Measurements from ENCODE around the gene RBP7. TPM values are rescaled to one million over a fixed set of nuclear protein-coding genes. Genes with fewer than 3 reads are reported as not detected.

The RBP7 gene
- total and polyA plus RNA-seq, 4 donors, result 1.2 to 11.8 (median 4.8) TPM

GRCh38 chr1:10025354-10025753, 28.3 kb downstream of the RBP7 start:
- H3K9me3 ChIP-seq (ENCODE audit: control insufficient read depth in 4 of 4, low read length in 3 of 4), result no peaks in the 10 kb centered on the region
- H3K9ac ChIP-seq (ENCODE audit: low read depth in 1 of 2, low read length in 2 of 2), result no peak overlapping the region

More at GRCh38 chr1:10025354-10025753, 28.3 kb downstream of the RBP7 start:
- no peak overlapping the region for H3K27ac ChIP-seq (ENCODE audit: low read depth in 1 of 2, low read length in 2 of 2)
- no peaks in the 10 kb centered on the region for H3K36me3 ChIP-seq (ENCODE audit: control insufficient read depth in 4 of 4, insufficient read depth in 3 of 4, low read depth in 1 of 4, low read length in 3 of 4)
- no peak overlapping the region for H3K4me3 ChIP-seq (ENCODE audit: low read depth in 1 of 3, low read length in 3 of 3)
- 82% methylated on average over 2 of the region's 2 CpGs for WGBS
- TF ChIP-seq ZBTB33 (IDR thresholded peaks at IDR 0.05) (no peak), JUND (IDR thresholded peaks at IDR 0.05) (no peak), REST (IDR thresholded peaks at IDR 0.05) (no peak), TAF1 (conservative IDR thresholded peaks at IDR 0.05) (no peak), CTCF (IDR thresholded peaks at IDR 0.05; ENCODE audit: low read depth, low read length, missing input control) (no peak), FOXA1 (IDR thresholded peaks at IDR 0.05) (no peak), YY1 (IDR thresholded peaks at IDR 0.05) (no peak)
- no peak for DNase-seq (ENCODE audit: low spot score)
- no peaks in the 10 kb centered on the region for H3K27me3 ChIP-seq (ENCODE audit: control insufficient read depth in 4 of 4, insufficient read depth in 4 of 4, low read length in 3 of 4)
- no peaks in the 10 kb centered on the region for H3K4me1 ChIP-seq (ENCODE audit: control insufficient read depth in 4 of 4, insufficient read depth in 4 of 4, low read length in 3 of 4)

Measured in liver (tissue), 9 donors.